ENCODE results near the gene AGPAT3.

AGPAT3 gene

GRCh38 chr21:43978060-43978459 is 113.0 kb downstream of the AGPAT3 start:
- DNase-seq (ENCODE audit: low read depth), result no peak

GRCh38 chr21:43979654-43980053 is 114.6 kb downstream of the AGPAT3 start:
- DNase-seq (ENCODE audit: low read depth), result no peak

GRCh38 chr21:43981151-43981870 is 116.3 kb downstream of the AGPAT3 start:
- no peak for DNase-seq (ENCODE audit: low read depth)

GRCh38 chr21:43981871-43982210 is 116.8 kb downstream of the AGPAT3 start:
- no peak for DNase-seq (ENCODE audit: low read depth)

GRCh38 chr21:43982489-43983078 is 117.6 kb downstream of the AGPAT3 start:
- DNase-seq (ENCODE audit: low read depth), result no peak

GRCh38 chr21:43983390-43983789 is 118.4 kb downstream of the AGPAT3 start:
- DNase-seq (ENCODE audit: low read depth), result no peak

GRCh38 chr21:43983860-43984420 is 118.9 kb downstream of the AGPAT3 start:
- no peak for DNase-seq (ENCODE audit: low read depth)

- DNase-seq (ENCODE audit: low read depth), result no peak
These were observed 120.1 kb downstream of the AGPAT3 start for GRCh38 chr21:43984905-43985689.

- no peak for DNase-seq (ENCODE audit: low read depth)
These were observed 120.7 kb downstream of the AGPAT3 start for GRCh38 chr21:43985690-43986251.

GRCh38 chr21:43986544-43987451 is 121.8 kb downstream of the AGPAT3 start:
- no peak for DNase-seq (ENCODE audit: low read depth)

GRCh38 chr21:43987509-43987908 is 122.5 kb downstream of the AGPAT3 start:
- DNase-seq (ENCODE audit: low read depth), result no peak

- DNase-seq (ENCODE audit: low read depth), result no peak
These were observed 123.0 kb downstream of the AGPAT3 start for GRCh38 chr21:43988016-43988415.

GRCh38 chr21:43988506-43989230 is 123.6 kb downstream of the AGPAT3 start:
- DNase-seq (ENCODE audit: low read depth), result no peak

GRCh38 chr21:43989401-43989800 is 124.4 kb downstream of the AGPAT3 start:
- DNase-seq (ENCODE audit: low read depth), result no peak

- DNase-seq (ENCODE audit: low read depth), result no peak
These were observed 126.5 kb downstream of the AGPAT3 start for GRCh38 chr21:43991447-43991991.

- DNase-seq (ENCODE audit: low read depth), result no peak
These were observed 127.1 kb downstream of the AGPAT3 start for GRCh38 chr21:43992121-43992520.

GRCh38 chr21:43993420-43993934 is 128.5 kb downstream of the AGPAT3 start:
- no peak for DNase-seq (ENCODE audit: low read depth)

- DNase-seq (ENCODE audit: low read depth), result no peak
These were observed 129.1 kb downstream of the AGPAT3 start for GRCh38 chr21:43994085-43994484.

- DNase-seq (ENCODE audit: low read depth), result no peak
These were observed 129.6 kb downstream of the AGPAT3 start for GRCh38 chr21:43994646-43995045.

- DNase-seq (ENCODE audit: low read depth), result no peak
These were observed 130.6 kb downstream of the AGPAT3 start for GRCh38 chr21:43995521-43996105.
